Sigmoid colon (tissue), 7 donors: ENCODE results near the gene ZNF101. TPM values are rescaled to one million over a fixed set of nuclear protein-coding genes. Genes with fewer than 3 reads are reported as not detected.

ENCODE experiments used
- DNase-seq: peaks from one replicate; pipeline ENCODE4 v3.0.0-alpha.2; 2019
- H3K27ac ChIP-seq, 4 donors: fragments of 200-600 bp; sonication (generic); one replicate each; pipeline ENCODE4 v1.5.1; 2016 to 2019; ENCODE audit warnings: mild to moderate bottlenecking in 1 of 4
- H3K27me3 ChIP-seq, 3 donors: fragments of 200-600 bp; sonication (generic); one replicate each; pipeline ENCODE4 v1.5.1; 2019; ENCODE audit warnings: mild to moderate bottlenecking in 1 of 3
- H3K36me3 ChIP-seq, 4 donors: fragments of 200-600 bp; sonication (generic); one replicate each; pipeline ENCODE4 v1.5.1; 2016 to 2019
- H3K4me1 ChIP-seq, 4 donors: fragments of 200-600 bp; sonication (generic); one replicate each; pipeline ENCODE4 v1.5.1; 2017 to 2019
- H3K4me3 ChIP-seq, 4 donors: fragments of 200-600 bp; sonication (generic); one replicate each; pipeline ENCODE4 v1.5.1; 2017 to 2019; ENCODE audit warnings: mild to moderate bottlenecking in 2 of 4, moderate library complexity in 1 of 4
- H3K9me3 ChIP-seq, 4 donors: fragments of 200-600 bp in 3 of 4; sonication (generic) in 3 of 4; one replicate each; pipeline versions ENCODE4 v1.5.1 to v1.6.1; 2013 to 2019
- EP300 ChIP-seq, 4 donors: sonication (generic); formaldehyde crosslinking; IDR thresholded peaks; one replicate each; pipeline ENCODE4 v1.6.1; 2017; ENCODE audit warnings: antibody characterized with exemption in 4 of 4
- POLR2A ChIP-seq, 2 donors: fragments of 450-650 bp; IDR thresholded peaks; one replicate each; pipeline ENCODE4 v1.6.1; 2016; ENCODE audit warnings: antibody characterized with exemption in 2 of 2, mild to moderate bottlenecking in 2 of 2, moderate library complexity in 2 of 2
- POLR2AphosphoS5 ChIP-seq, 4 donors: sonication (generic); formaldehyde crosslinking; IDR thresholded peaks; one replicate each; pipeline ENCODE4 v1.6.1; 2017; ENCODE audit warnings: antibody characterized with exemption in 4 of 4
- WGBS, 2 donors: extraction: QIAGEN DNeasy Blood & Tissue Kit; methylation state at CpG; one replicate each; pipeline ENCODE4 v1.1.7; 2013; 5-methylcytosine and 5-hydroxymethylcytosine counted together
- intact Hi-C: fragments of 100-400 bp; cut with DNase I; formaldehyde crosslinking; loops from one replicate; pipeline ENCODE4 v1.15.1; 2023
- polyA plus RNA-seq, 3 donors: library from polyadenylated mRNA; stranded (reverse); fragments of 200-250 nt; gene quantifications; one replicate each; pipeline ENCODE4 v1.2.3, GENCODE V29; 2013
- total RNA-seq, 4 donors: library from RNA; depleted of rRNA; stranded (reverse); fragments of >200 nt; gene quantifications; one replicate each; pipeline ENCODE4 v1.1.0, GENCODE V29; 2016
- TF ChIP-seq, protein P1 (sequence below), 4 experiments: fragments of 450-650 bp in 3 of 4; fragments of 200-600 bp in 1 of 4; IDR thresholded peaks; one replicate each; pipeline ENCODE4 v1.5.1; 2016 to 2019; ENCODE audit warnings: antibody characterized with exemption in 4 of 4, mild to moderate bottlenecking in 3 of 4, moderate library complexity in 2 of 4
- donor health status: healthy with polysubstance abuse.
- donor health status: Bipolar disorder and iron deficiency.
- donor health status: healthy.

Gene ZNF101
- total and polyA plus RNA-seq, 7 donors: 4.7 to 24.2 (median 6.4) TPM

DNA sequence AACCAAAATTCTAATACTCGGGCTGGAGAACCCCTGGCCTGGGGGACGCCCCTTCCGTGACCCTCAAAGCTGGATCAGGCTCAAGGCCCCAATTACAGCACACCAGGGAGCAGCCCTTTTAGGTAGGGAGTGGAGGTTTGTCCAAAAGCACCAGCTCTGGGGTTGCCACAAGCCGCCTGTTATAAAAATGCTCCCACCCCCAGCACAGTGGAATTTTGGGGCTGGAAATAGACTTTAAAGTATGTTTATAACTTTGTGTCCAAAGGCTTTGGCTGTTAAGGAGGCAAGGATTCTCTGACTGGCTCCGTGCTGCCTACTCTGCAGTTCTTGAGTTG lies 24.6 kb upstream of the ZNF101 start:
- Histone ChIP-seq H3K27ac (peak overlapping the region in 1 of 4 donors; percentile 73), H3K4me3 (peak overlapping the region in 3 of 4 donors; percentile 61 to 82 (median 81)), H3K27me3 (no peaks in the 10 kb centered on the region), H3K9me3 (no peaks in the 10 kb centered on the region), H3K4me1 (peaks cover 0 to 18% (median 10%) of the 10 kb centered on the region in 4 donors), H3K36me3 (peaks cover 18 to 44% (median 26%) of the 10 kb centered on the region in 4 donors)
- intact Hi-C loops: loop anchor here (5.0 kb wide), 1 partner anchor 593 kb away; no protein-coding TSS in a partner anchor
- 24 to 29% methylated on average over 5 of the region's 5 CpGs for WGBS, 2 donors
- TF ChIP-seq, protein P1, sequence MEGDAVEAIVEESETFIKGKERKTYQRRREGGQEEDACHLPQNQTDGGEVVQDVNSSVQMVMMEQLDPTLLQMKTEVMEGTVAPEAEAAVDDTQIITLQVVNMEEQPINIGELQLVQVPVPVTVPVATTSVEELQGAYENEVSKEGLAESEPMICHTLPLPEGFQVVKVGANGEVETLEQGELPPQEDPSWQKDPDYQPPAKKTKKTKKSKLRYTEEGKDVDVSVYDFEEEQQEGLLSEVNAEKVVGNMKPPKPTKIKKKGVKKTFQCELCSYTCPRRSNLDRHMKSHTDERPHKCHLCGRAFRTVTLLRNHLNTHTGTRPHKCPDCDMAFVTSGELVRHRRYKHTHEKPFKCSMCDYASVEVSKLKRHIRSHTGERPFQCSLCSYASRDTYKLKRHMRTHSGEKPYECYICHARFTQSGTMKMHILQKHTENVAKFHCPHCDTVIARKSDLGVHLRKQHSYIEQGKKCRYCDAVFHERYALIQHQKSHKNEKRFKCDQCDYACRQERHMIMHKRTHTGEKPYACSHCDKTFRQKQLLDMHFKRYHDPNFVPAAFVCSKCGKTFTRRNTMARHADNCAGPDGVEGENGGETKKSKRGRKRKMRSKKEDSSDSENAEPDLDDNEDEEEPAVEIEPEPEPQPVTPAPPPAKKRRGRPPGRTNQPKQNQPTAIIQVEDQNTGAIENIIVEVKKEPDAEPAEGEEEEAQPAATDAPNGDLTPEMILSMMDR (IDR thresholded peaks at IDR 0.05): peak in 1 of 4 experiments; percentile 25
- TF ChIP-seq POLR2A (IDR thresholded peaks at IDR 0.05): no peak
- DNase-seq: no peak

DNA sequence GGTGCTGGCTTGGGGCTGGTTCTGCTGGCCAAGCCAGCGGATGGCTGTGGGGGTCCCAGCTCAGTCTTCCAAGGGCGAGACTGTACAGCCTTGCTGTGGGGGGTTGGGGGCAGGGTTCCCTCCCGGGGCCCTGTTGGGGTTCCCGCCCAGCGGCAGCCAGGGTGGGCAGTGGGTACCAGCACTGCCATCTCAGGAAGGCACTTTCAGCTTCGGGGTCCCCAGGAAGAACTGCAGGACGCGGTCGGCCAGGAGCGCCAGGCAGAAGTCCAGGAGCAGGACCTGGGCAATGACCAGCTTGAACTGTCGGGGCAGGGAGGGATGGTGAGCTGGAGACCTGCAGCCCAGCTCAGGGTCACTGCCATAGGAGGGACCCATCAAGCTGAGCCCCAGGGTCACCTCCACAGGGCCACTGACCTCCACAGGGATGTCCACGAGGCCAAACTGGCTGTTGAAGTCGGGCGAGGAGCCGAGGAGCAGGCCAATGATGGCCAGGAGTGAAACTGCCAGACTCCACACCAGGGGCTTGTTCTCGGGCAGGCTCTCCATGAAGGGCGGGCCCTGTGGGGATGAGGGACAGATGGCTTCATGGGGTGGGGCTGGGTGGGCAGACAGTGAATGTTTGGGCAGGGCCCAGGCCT lies 23.3 kb upstream of the ZNF101 start:
- 90 to 95% methylated on average over 17 of the region's 17 CpGs for WGBS, 2 donors
- Histone ChIP-seq H3K4me1 (peaks cover 0 to 18% (median 10%) of the 10 kb centered on the region in 4 donors), H3K27me3 (no peaks in the 10 kb centered on the region), H3K9me3 (no peaks in the 10 kb centered on the region), H3K36me3 (peaks cover 26 to 57% (median 38%) of the 10 kb centered on the region in 4 donors), H3K27ac (no peak overlapping the region), H3K4me3 (no peak overlapping the region)
- no peak for DNase-seq
- intact Hi-C loops: no loop called here
- TF ChIP-seq, protein P1 (IDR thresholded peaks at IDR 0.05): no peak
- no peak for TF ChIP-seq EP300 (IDR thresholded peaks at IDR 0.05)
- TF ChIP-seq POLR2A (IDR thresholded peaks at IDR 0.05): no peak
- no peak for TF ChIP-seq POLR2AphosphoS5 (IDR thresholded peaks at IDR 0.05)

DNA sequence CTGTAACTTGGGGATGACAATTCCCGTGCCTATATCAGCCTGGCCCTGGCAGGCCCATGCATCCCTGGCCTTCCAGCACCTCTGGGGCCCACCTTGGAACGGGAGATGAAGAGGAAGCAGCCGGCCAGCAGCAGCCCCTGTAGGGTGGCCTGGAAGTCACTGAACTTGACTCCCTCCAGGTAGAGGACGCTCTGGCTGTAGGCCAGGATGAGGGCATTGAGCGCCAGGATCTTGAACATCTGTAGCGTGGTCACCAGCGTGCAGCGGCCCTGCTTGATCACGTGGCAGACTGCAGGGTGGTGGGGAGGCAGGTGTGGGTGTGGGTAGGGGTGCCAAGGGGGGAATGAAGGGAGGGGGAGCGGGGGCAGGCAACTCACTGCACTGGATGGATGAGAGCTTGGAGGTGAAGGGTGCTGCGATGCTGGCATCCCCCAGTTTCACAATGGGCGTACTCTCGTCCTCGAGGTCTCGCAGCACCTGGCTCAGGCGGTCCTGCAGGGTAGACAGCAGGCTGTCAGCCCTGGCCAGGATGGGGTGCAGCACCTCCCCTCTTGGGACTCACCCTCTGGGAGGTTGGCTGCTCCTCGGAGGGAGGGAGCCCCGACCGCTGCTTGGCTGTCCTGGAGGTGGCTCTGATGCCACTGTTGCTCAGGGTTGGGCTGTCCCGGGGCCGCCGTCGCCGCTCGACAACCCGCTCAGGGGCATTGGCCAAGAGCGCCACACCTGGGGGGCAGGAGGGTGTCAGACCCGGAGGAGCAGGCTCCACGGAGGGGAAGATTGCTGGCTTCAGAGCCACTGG lies 21.4 kb upstream of the ZNF101 start:
- TF ChIP-seq POLR2AphosphoS5 (IDR thresholded peaks at IDR 0.05) (no peak), EP300 (IDR thresholded peaks at IDR 0.05) (no peak), POLR2A (IDR thresholded peaks at IDR 0.05) (no peak)
- TF ChIP-seq, protein P1 (IDR thresholded peaks at IDR 0.05): no peak
- Histone ChIP-seq H3K4me3 (no peak overlapping the region), H3K9me3 (no peaks in the 10 kb centered on the region), H3K36me3 (peaks cover 36 to 76% (median 55%) of the 10 kb centered on the region in 4 donors), H3K4me1 (peaks cover 0 to 18% (median 10%) of the 10 kb centered on the region in 4 donors), H3K27me3 (no peaks in the 10 kb centered on the region), H3K27ac (no peak overlapping the region)
- no peak for DNase-seq
- 94 to 95% methylated on average over 29 of the region's 29 CpGs for WGBS, 2 donors
- intact Hi-C loops: no loop called here

DNA sequence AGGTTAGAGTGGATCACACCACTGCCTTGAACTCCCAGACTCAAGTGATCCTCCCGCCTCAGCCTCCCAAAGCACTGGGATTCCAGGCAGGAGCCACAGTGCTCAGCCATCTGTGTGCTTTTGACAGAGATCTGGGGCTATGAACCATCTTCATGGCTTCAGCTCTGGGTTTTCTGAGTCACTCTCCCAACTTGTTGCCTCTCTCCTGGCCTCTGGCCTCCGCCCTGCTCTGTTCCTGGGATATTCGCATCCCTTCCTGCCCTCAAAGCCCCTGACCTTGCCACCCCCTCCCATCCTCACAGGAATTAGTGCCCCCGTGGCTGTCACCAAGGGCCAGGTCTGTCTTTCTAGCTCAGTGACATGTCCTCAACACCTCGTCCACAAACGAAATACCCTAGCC lies 19.5 kb upstream of the ZNF101 start:
- Histone ChIP-seq H3K9me3 (no peaks in the 10 kb centered on the region), H3K4me3 (no peak overlapping the region), H3K27ac (no peak overlapping the region), H3K4me1 (no peaks in the 10 kb centered on the region), H3K27me3 (no peaks in the 10 kb centered on the region), H3K36me3 (peaks cover 53 to 95% (median 75%) of the 10 kb centered on the region in 4 donors)
- intact Hi-C loops: no loop called here
- TF ChIP-seq, protein P1 (IDR thresholded peaks at IDR 0.05): no peak
- TF ChIP-seq POLR2A (IDR thresholded peaks at IDR 0.05): no peak
- TF ChIP-seq POLR2AphosphoS5 (IDR thresholded peaks at IDR 0.05): no peak
- TF ChIP-seq EP300 (IDR thresholded peaks at IDR 0.05): no peak
- WGBS, 2 donors: 91 to 93% methylated on average over 6 of the region's 6 CpGs
- no peak for DNase-seq
